NCI-H524 (cell line): ENCODE measurements around the gene LHFPL2.
A peak's percentile ranks its signal among the peaks of the same experiment; 100 is the strongest.

ENCODE experiments used
- DNase-seq, 2 experiments: peaks; one replicate each; lab custom pipeline; 2025; lab: John Stamatoyannopoulos, UW

Gene LHFPL2

DNA sequence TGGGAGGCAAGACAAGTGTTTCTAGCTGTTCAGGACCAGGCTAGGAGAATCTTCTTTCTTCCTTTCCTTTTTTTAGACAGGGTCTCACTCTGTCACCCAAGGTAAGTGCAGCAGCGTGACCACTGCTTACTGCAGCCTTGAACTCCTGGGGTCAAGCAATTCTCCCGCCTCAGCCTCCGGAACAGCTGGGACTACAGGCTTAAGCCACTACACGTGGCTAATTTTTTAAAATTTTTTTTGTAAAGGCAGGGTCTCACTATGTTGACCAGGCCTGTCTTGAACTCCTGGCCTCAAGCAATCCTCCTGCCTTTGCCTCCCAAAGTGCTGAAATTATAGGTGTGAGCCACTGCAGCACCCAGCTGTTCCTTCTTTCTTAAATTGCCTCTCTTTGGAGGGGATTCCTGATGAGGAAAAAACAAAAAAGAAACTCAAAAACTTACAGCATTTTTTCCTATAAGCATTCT, 53.1 kb downstream of the LHFPL2 start:
- DNase-seq = no peak

DNA sequence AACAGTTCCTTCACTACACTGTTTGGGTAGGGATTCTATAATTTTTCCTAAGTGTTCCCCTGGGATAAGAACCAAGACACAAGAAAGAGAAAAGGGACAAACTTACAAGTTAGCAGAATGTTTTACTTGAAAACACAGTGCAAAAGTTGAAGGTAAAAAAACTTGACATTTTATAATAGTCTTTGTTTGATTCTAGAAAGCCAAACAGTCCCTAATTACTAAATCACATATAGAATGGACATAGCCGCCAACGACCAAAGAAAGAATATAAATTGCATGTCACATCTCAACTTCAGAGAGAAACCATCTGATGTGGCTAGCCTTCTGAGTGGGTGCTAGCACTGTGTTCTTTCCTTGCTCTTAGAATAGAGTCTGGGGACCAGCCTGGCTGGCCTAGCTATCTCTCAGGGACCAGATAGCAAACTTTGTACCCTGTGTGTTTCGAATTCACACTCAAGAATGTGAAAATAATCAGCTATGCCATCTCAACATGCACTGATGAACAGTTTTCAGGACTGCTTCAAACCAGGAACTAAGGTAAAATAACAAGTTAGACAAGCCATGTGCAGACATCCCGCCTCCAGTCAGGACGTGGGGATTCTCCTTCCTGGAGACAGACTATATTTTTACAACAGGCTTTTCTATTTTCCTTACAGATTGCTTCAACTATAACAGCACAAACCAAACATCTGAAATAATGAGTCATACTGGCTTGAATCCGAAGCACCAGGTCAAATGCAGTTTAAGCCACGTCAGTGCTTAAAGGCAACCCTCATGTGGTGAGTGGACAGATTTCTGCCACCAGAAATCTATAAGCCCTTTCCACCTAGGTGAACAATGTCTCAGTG, 53.7 kb downstream of the LHFPL2 start:
- DNase-seq = no peak

DNA sequence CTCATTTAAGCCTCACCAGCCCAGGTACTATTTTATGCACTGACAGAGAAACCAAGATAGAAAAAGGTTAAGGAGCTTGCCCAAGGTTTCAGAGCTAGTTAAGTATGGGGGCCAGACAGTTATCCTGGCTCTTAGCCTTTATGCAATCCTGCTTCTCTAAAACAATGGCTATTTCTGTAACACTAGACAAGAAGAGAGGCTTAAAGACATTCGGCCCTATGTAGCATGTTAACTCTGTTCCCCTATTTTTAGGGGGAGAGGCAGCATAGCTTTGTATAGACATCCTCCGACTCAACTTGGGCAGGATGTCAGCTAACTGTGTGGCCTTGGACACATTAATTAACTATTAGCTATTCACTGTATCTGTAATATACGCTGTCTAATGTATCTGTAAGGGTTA, 54.6 kb downstream of the LHFPL2 start:
- DNase-seq = no peak

DNA sequence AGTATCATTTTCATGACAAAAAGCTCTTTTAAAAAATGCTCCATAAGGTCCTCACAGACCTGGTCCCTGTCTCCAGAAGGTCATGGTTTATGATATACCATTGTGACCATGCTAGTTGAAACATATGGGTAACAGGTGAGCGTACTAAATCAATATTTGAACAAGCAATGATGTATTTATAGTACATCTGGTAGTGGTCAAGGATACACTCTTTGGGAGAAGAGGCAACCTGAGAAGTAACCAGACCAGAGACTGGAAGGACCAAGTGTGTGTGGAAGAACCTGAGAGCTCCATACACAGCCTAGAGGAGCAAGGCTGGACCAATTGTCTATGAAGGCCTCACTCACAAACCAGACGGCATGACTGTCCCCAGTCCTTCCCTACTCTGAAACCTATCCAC, 55.1 kb downstream of the LHFPL2 start:
- DNase-seq = peak in 1 of 2 experiments; percentile 77

DNA sequence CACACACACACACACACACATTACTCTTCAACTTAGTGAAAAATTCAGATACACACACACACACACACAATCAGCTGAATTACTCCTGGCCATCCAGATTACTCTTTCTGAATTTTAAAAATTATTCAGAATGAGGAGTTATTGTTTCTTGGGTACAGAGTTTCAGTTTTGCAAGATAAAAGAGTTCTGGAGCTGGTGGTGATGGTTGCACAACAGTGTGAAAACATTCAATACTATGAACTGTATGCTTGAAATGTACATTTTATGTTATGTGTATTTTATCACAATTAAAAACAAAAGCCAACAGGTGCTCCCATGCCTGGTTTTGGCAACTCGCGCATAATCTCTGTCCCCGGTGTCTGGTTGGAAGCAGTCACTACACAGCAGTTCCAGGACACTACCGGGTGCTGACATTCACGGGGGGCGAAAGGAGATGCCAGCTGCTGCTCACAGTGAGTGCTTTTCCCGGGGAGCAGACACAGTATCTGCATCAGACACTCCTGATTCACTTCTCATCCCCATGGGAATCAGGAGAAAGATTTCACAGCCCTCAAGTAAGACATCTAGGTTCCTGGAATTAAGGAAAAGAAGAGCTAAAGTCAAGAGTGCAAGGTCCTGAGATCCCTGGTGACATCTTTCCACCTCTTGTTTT, 55.7 kb downstream of the LHFPL2 start:
- DNase-seq = peak in 1 of 2 experiments; percentile 74

DNA sequence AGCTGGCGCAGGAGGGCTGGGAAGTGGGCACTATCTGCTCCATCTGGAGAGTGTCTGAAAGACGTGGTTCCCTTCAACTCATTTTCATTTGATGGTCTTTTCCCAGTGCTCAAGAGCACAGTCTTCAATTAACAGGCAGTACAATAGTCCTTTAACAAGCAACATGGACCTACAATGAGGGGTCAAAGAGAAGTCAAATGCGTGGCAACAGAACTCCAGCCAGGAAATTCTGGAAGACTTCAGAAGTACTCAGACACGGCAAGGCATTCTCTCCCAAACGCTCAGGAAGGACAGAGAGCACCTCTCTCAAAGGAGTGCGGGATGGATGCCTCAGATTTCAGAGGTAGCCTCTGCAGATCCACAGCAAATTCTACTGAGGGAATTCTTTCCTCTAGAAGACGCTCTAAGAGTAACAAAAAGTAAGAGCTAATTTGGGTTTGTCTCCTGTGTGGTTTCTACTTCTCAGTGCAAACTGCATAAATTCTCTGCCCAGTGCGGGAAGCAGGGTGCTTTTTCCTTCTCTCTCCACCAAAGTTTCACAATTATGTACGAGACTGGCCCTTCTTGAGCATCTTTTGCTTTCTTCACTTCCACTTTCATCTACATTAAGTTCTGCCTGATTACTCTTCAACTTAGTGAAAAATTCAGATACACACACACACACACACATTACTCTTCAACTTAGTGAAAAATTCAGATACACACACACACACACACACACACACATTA, 56.4 kb downstream of the LHFPL2 start:
- DNase-seq = no peak

DNA sequence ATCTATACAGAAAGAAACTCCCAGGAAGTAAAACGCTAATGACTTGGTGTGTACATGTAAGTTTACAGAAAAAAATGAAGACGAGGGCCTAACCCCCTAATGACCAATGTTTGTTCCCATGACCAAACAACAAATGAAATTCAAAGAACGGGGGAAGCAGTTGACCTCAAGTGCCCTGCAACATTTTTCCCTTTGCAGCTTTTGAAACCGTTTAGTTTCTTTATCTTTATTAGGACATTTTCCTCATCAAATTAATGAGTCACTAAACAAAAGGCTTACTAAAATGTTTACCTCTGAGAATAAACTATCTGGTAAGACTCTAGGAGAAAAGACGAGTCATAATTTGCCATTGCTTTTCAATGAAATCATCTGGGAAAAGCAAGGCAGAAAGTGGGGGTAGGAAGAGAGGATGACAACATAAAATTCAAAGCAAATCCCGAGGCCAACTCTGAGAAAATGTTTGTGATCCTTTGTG, 57.4 kb downstream of the LHFPL2 start:
- no peak for DNase-seq

DNA sequence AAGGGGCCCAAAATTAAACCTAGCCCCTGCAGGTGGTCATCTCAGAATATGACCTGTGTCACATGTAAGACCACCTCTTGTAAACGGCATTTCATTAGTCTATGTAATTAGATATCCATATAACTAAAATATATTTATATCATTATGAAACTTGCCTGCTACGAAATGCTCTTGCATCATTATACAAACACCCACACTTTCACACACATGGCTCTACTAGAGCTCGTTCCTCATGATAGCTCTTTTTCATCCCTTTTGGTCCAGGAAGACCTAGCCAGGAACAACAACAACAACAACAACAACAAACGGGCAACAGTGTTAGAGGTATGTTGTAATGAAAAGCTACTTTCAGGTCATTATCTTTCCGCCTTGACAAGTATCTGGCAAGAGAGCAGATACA, 58.6 kb downstream of the LHFPL2 start:
- no peak for DNase-seq

DNA sequence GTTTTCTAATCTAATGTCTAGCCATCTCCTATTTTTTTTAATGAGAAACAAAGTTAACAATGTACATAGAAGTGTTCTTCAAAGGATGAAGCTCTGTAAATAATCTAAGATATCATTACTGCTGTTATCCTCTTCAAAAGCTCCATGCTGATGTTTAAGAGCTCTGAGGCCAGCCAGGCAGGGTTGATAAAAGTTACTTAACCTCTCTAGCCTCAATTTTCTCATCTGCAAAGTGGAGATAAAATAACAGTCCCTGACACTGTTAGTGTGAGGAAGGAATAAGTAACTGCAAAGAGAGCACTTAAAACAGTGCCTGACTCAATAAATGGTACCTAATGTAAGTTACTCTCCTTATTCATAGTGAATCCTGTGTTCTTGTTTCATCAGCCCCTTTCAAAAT, 60.1 kb downstream of the LHFPL2 start:
- no peak for DNase-seq

DNA sequence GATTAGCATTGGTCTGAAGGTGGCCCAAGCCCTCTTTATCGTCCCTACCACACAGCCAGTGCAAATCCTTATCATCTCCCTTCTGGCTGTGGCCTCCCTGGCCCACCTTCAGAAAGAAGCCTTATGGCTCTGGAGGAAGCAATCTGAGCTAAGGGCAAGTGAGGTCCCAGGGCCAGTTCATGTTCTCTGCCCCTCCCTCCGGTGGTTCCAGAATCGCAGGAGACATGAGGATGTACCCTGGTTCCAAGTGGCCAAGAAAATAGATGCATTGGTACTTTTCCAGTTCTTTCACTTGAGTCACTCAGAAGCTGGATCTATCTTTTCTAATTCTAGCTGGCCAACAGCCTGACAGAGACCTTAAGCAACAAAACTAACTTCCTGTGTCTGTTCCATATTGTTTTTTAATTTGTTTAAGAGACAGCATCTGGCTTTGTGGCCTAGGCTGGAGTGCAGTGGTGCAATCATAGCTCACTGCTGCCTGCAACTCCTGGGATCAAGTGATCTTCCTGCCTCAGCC, 60.7 kb downstream of the LHFPL2 start:
- no peak for DNase-seq

DNA sequence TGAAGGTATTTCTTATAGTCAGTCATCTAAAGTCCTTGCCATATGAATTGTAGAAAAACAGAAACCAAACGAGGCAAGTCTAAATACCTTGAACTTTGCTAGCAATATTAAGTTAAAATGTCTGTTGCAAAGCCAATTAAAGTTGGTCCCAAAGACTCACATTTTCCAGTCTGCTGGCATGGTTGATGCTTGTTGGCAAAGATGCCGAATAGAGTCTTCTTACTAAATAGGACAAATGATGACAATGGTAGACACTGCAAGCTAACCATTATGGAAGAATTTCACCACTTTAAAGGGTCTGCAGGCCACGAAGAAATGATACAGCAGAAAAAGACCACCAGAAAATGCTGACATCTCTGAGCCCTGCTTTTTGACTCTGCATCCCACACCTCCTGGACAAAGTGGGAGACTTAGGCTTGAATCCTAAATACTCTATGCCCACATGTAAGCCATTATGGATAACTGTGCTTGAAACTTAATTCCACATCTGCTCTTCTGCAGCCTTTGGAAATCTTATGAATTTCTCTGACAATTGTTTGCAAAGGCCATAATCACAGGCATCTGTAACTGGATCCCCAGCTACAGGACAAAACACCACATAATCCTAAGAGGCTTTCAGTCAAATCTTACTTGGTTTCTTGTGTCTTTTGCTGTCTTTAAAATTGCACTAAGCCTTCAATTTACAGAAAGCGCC, 61.3 kb downstream of the LHFPL2 start:
- peak; percentile 31 to 79 for DNase-seq

DNA sequence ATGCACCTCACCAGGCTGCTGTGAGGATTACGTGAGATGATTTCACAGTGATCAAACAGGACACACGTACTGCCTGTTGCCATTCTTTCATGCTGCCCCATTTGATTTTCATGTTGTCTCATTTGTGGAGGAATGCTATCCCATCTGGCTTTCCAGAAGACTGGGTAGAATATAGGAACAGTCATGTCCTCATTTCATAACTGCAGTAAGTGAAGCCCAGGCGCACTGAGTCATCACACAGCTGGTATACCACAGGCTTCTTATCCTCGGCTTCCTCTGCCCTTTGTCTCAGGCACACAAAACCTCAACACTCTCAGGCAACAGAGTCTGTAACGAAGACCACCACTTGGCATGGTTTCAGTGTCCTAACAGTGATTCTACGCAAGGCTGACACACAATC, 62.3 kb downstream of the LHFPL2 start:
- DNase-seq = no peak

DNA sequence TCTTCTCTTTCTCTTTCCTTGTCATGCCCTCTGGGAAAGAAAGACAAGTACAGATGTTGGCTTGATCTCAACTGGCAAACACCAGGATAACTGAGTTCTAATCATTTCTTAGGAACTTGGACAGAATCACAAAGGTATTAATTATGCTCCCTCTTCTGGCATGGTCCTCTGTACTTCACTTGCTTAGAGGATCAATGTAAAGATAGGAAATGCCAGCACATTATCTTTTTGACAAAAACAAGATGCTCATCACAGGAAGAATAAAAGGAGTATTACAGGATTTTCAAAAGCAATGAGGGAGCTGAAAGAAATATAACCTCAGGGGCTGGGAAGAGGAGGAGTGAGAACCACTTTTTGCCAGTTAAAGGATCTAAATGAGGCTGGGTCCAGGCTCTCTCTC, 70.6 kb downstream of the LHFPL2 start:
- DNase-seq = no peak

DNA sequence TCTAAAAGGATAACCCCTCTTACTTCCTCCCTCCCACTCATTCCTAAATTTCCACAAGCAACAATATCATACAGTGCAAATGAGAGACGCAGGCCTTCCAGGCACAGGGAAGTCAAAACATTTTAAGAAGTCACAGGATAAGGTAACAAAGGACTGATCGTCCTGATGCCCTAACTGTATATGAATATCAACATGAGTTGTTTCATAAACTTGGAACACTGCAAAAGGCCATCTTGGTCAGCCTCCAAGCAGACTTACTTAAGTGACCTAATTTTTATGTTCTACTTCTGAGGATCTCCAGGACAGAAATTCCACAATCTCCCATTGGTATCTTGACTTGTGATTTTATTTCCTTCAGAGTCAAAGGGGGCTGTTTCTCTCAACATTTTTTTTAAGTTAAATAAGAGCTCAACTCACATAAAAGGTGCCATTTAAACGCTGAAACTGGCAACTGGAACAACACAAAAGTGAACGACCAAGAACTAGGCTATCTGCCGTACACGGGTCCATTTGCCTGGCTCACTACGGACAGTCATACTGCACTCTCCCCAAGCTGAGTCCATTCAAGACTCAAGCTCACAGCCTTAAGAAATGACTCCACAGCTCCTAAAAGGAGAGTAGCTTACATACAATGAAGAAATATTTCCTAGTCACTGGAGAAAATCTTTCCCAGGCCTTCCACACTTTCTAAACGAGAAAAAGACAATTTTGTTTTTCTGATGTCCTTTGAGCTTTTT, 71.3 kb downstream of the LHFPL2 start:
- no peak for DNase-seq

DNA sequence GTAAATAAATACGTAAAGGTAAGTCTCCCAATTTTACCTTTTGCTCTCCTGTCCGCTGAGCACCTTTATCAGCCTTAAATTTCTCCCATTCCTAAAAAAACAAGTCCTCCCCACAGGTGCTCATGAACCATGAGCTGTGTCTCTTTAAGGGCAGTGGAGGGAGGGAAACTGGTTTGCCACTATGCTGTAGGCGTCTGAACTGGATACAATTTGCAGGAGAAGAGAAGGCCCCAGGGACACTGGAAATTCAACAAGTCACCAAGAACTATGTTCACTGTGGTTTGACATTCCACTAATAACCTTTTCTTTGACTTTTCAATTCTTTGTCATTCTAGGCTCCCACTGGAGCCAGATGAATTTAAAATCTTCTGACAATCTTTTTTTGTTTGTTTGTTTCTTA, 72.2 kb downstream of the LHFPL2 start:
- DNase-seq = no peak

DNA sequence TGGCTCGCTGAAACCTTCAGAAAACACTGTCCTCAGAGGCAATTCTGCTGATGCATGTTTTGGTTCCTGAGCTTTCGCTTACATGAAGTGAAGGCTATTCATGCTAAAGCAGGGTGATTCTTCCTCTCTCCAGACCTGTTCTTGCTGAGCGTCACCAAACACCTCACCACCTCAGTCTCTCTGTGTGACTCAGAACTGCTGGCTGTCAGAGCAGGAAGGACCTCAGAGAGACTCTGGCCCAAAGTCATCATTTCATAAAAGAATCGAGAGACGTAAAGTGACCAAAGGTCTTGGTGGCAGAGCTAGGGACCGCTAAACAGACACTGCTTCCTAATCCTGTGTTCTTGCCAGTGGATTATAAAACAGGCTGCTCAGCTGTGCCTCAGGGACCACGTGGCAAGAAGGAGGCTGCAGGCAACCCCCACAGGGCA, 73.8 kb downstream of the LHFPL2 start:
- DNase-seq = peak; percentile 23 to 64

DNA sequence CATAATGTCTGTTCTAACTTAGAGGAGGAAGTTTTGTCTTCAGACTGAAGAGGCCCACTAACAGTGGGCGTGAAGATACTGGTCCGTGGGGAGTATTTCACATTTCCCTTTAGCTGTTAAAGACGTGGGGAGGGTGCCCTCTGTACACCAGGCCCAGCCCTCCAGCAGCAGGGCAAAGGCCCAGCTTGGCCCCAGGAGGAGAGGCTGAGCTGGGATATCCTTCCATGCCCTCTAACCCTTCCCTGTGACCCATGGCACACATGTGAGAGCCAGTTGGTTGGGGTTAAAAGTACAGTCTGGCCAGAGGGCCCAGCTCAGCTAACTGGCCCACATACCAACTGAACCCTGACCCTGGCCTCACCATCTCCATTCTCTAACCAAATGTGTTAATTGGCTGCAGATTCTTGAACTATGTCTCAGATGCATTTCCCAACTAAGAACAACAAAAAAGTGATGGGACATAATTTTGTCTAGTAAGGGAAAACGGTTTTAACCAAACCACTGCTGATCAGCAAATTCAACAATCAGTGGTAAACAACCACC, 74.4 kb downstream of the LHFPL2 start:
- DNase-seq = no peak

DNA sequence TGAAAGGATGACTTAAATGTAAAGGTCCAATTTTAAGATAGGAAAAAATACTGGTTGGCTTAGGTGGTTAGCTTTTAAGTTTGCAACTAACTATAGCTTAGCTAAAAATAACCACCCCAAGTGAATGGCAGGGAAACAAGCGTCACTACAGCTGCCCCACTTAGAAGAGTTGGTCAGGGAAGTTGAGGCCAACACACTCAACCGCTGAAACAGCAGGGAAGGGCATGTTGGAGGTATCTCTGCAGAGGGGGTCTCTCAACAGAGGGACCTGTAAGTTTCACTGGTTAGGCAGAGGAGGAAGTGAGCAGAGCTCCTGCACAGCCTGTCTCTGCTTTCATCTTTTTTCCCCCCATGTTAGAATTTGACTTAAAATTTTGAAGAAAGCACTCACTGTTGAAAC, 75.3 kb downstream of the LHFPL2 start:
- no peak for DNase-seq

DNA sequence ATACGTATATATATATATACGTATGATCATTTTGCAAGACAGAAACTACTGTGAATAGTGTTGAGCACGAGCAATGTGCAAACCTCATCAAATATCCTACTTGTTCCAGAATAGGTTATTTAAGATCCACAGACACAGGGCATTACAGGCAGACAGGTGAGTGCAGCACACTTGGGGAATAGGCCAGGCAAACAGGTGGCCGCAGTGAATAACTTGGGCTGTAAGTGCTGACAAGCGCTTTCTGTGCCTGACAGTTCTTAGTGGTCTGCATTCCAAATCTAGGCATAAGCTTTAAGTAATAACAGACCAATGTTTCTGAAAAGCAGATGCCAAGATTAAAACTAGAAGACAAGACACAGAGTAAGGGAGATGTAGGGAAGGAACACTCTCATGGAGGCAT, 77.9 kb downstream of the LHFPL2 start:
- DNase-seq = no peak

DNA sequence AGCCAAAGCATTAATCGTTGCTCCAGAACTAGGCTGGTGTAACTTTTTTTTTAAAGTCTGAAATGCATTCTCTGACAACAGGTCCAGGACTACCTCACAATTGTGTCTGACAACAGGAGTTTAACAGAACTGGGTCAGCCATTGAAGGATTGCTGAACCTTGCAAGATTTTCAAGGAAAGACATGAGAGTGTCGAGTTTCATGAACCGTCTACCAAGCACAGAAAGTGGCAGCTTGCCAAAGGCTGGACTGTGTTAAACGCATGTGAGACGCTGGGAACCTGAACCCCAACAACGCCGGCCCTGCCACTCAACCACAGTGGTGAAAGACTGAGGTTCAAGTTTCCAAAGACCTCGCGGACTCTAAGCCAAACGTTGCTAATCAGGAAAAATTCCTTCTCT, 79.1 kb downstream of the LHFPL2 start:
- DNase-seq = peak; percentile 47 to 83

DNA sequence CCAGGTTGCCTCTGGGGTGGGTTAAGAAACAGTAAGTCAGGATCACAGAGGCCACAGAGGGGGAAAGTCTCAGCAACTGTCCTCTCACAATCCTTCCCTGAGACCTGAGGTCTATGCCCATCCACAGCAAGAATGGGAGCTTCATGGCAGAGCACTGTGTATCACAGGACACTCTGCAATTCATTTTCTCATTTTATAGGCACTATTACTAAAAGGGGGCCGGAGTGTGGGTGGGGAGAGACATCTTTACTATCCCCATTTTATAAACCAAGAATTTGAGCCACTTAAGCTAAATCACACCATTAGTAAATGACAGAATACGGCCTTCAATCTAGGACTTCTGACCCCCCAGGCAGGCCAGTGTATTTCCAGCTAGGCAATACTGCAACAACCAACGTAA, 79.9 kb downstream of the LHFPL2 start:
- DNase-seq = no peak
